CD4-positive, alpha-beta memory T cell (primary cell): ENCODE measurements around the gene POGZ. TPM values are rescaled to one million over a fixed set of nuclear protein-coding genes. Genes with fewer than 3 reads are reported as not detected.

Source experiments
- CTCF ChIA-PET: fragments of 350-600 bp; sonication (Branson Sonifier 250); formaldehyde crosslinking; loops from one replicate; lab custom pipeline; 2021; ENCODE audit warnings: inconsistent platforms; ENCODE audit not compliant: partially characterized antibody; lab: Charles Lee
- POLR2A ChIA-PET: fragments of 350-600 bp; sonication (Branson Sonifier 250); formaldehyde crosslinking; loops from one replicate; lab custom pipeline; 2021; ENCODE audit not compliant: partially characterized antibody; lab: Charles Lee
- DNase-seq, 5 donors: peaks; one replicate each; pipeline versions ENCODE4 v3.0.0 to v3.0.0-alpha.2; 2020 to 2022; ENCODE audit warnings: mixed read lengths in 1 of 5
- H3K27ac ChIP-seq: one replicate; pipeline ENCODE4 v1.7.0; 2013; ENCODE audit warnings: low read depth, low read length
- H3K27me3 ChIP-seq: 2 replicates; pipeline ENCODE4 v1.7.0; 2013; ENCODE audit warnings: mild to moderate bottlenecking, low read length, moderate library complexity; ENCODE audit not compliant: insufficient read depth
- H3K36me3 ChIP-seq: 2 replicates; pipeline ENCODE4 v1.7.0; 2013; ENCODE audit warnings: mild to moderate bottlenecking, low read length, moderate library complexity; ENCODE audit not compliant: insufficient read depth
- H3K4me1 ChIP-seq: 2 replicates; pipeline ENCODE4 v1.7.0; 2013; ENCODE audit warnings: mild to moderate bottlenecking, low read length, moderate library complexity; ENCODE audit not compliant: insufficient read depth
- H3K4me3 ChIP-seq, 2 donors: one replicate each; pipeline ENCODE4 v1.7.0; 2013; ENCODE audit warnings: low read length in 2 of 2, mild to moderate bottlenecking in 1 of 2
- H3K9me3 ChIP-seq, 2 donors: one replicate each; pipeline ENCODE4 v1.7.0; 2013; ENCODE audit warnings: low read length in 2 of 2, control low read depth in 1 of 2; ENCODE audit not compliant: control insufficient read depth in 1 of 2
- H3K27ac Mint-ChIP-seq, 7 donors: one replicate each; pipeline ENCODE4 v1.8.0; 2020 to 2021; ENCODE audit warnings: mixed read lengths in 7 of 7, mild to moderate bottlenecking in 6 of 7, inconsistent platforms in 3 of 7, moderate library complexity in 3 of 7
- H3K27me3 Mint-ChIP-seq, 2 donors: one replicate each; pipeline ENCODE4 v1.8.0; 2020 to 2021; ENCODE audit warnings: mixed read lengths in 2 of 2
- H3K36me3 Mint-ChIP-seq, 2 donors: one replicate each; pipeline ENCODE4 v1.8.0; 2020 to 2021; ENCODE audit warnings: mixed read lengths in 2 of 2, inconsistent platforms in 1 of 2, mild to moderate bottlenecking in 1 of 2
- H3K4me1 Mint-ChIP-seq, 4 donors: one replicate each; pipeline ENCODE4 v1.8.0; 2020 to 2021; ENCODE audit warnings: mixed read lengths in 4 of 4, mild to moderate bottlenecking in 1 of 4
- H3K4me3 Mint-ChIP-seq, 8 donors: one replicate each; pipeline ENCODE4 v1.8.0; 2020 to 2021; ENCODE audit warnings: mixed read lengths in 8 of 8, mild to moderate bottlenecking in 7 of 8, moderate library complexity in 6 of 8, inconsistent platforms in 3 of 8
- H3K9me3 Mint-ChIP-seq, 8 donors: one replicate each; pipeline ENCODE4 v1.8.0; 2020 to 2021; ENCODE audit warnings: mixed read lengths in 8 of 8, mild to moderate bottlenecking in 5 of 8, inconsistent platforms in 3 of 8, moderate library complexity in 1 of 8
- intact Hi-C: fragments of 100-400 bp; cut with micrococcal nuclease; formaldehyde crosslinking; loops from one replicate; pipeline ENCODE4 v1.15.1; 2023
- polyA plus RNA-seq, 2 donors: library from polyadenylated mRNA; unstranded; fragments of 300-500 nt; fragmentation: Illumina TruSeq; gene quantifications; one replicate each; pipeline ENCODE4 v1.2.3, GENCODE V29; 2021
- total RNA-seq, 2 experiments: library from RNA; stranded (reverse); gene quantifications; one replicate each; pipeline ENCODE4 v1.2.3, GENCODE V29; 2021

Gene POGZ
- total and polyA plus RNA-seq, 4 experiments from 2014 or later: 0.87 to 130 (median 65.8) TPM

DNA sequence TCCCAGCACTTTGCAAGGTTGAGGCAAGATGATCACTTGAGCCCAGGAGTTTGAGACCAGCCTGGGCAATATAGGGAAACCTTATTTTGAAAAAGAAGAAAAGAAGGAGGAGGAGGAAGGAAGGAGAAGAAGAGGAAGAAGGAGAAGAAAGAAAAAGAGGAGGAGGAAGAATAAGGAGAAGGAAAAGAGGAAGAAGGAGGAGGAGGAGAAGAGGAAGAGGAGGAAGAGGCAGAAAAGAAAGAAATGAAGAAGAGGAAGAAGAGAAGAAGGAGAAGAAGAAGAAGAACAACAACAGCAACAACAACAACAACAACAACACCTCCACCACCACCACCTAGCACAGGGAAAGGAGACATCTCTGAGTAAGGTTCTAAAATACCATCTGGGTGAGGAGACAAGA is 97.4 kb downstream of the POGZ start:
- Mint-ChIP-seq H3K4me1 (no peaks in the 10 kb centered on the region), H3K27me3 (no peaks in the 10 kb centered on the region), H3K4me3 (no peak overlapping the region), H3K36me3 (peaks cover 0 to 3% of the 10 kb centered on the region in 2 donors), H3K27ac (no peak overlapping the region), H3K9me3 (peaks cover 0 to 9% (median 1%) of the 10 kb centered on the region in 8 donors)
- POLR2A ChIA-PET: interaction anchor here (0.6 kb wide), 1 partner anchor 165 kb away, joined by 3 read pairs; no protein-coding TSS in a partner anchor
- Histone ChIP-seq H3K36me3 (no peaks in the 10 kb centered on the region), H3K4me3 (no peak overlapping the region), H3K9me3 (no peaks in the 10 kb centered on the region), H3K27ac (no peak overlapping the region), H3K4me1 (no peaks in the 10 kb centered on the region), H3K27me3 (no peaks in the 10 kb centered on the region)
- DNase-seq: no peak
- CTCF ChIA-PET: no interaction called here
- intact Hi-C loops: no loop called here

DNA sequence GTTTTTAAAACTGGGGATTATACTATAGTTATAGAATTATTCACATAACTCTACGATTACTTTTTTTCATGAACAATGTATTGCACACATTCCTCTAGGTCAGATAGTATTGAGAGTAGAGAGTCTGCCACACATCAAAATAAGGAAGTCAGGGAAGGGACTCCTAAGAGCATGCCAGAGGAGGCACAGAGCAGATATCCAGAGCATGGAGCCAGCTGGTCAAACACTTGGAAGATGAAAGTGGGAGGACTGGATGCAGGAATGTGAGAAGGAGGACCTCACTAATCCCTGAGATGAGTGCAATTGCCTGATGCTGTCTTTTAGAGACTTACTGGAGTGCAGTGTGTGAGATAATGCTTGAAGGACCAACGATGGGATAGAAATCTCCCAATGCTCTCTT is 102.6 kb downstream of the POGZ start:
- H3K9me3 ChIP-seq: no peaks in the 10 kb centered on the region
- H3K27me3 Mint-ChIP-seq: no peaks in the 10 kb centered on the region
- no peak overlapping the region for H3K4me3 ChIP-seq
- no peak overlapping the region for H3K27ac ChIP-seq
- H3K4me1 Mint-ChIP-seq: no peaks in the 10 kb centered on the region
- POLR2A ChIA-PET: no interaction called here
- CTCF ChIA-PET: interaction anchor here (0.9 to 1.1 kb wide), 2 partner anchors 16 to 17 kb away, joined by 3 to 4 read pairs; no protein-coding TSS in a partner anchor
- no peaks in the 10 kb centered on the region for H3K36me3 ChIP-seq
- no peaks in the 10 kb centered on the region for H3K27me3 ChIP-seq
- DNase-seq: no peak
- no peak overlapping the region for H3K4me3 Mint-ChIP-seq
- H3K36me3 Mint-ChIP-seq: peaks cover 0 to 3% of the 10 kb centered on the region in 2 donors
- no peaks in the 10 kb centered on the region for H3K4me1 ChIP-seq
- H3K9me3 Mint-ChIP-seq: peaks cover 0 to 6% (median 0%) of the 10 kb centered on the region in 8 donors
- intact Hi-C loops: no loop called here
- peak overlapping the region in 2 of 7 donors; percentile 3 to 38 for H3K27ac Mint-ChIP-seq

Other genes with a start within 250 kb of the POGZ start
- 100 to 1,000 TPM; 143 to 151 TPM for gene PSMD4, start 204.8 kb downstream of the POGZ start, total RNA-seq
- gene PSMD4, start 204.8 kb downstream of the POGZ start, polyA plus RNA-seq: 100 to 1,000 TPM; 242 to 380 TPM
- 10 to 100 TPM; 39.2 to 39.3 TPM for gene ZNF687, start 177.2 kb downstream of the POGZ start, total RNA-seq
- gene ZNF687, start 177.2 kb downstream of the POGZ start, polyA plus RNA-seq: 1 to 10 TPM in 1 of 2 donors, under 1 TPM in 1; 0.36 to 1.3 TPM
- gene PI4KB, start 132.1 kb downstream of the POGZ start, total RNA-seq: 10 to 100 TPM; 87.2 to 97.4 TPM
- gene PI4KB, start 132.1 kb downstream of the POGZ start, polyA plus RNA-seq: 10 to 100 TPM; 56.6 to 68.8 TPM
- gene RFX5, start 112.2 kb downstream of the POGZ start, total RNA-seq: 10 to 100 TPM; 56.3 to 64.3 TPM
- gene RFX5, start 112.2 kb downstream of the POGZ start, polyA plus RNA-seq: 10 to 100 TPM; 32.1 to 33.6 TPM
- not detected for gene SELENBP1, start 86.8 kb downstream of the POGZ start, total RNA-seq
- not detected for gene SELENBP1, start 86.8 kb downstream of the POGZ start, polyA plus RNA-seq
- gene PSMB4, start 59.9 kb downstream of the POGZ start, total RNA-seq: 100 to 1,000 TPM; 189 to 202 TPM
- gene PSMB4, start 59.9 kb downstream of the POGZ start, polyA plus RNA-seq: 10 to 100 TPM; 68.2 to 85.7 TPM
- gene CGN, start 51.9 kb upstream of the POGZ start, total RNA-seq: 1 to 10 TPM in 1 of 2 experiments, under 1 TPM in 1; 0.81 to 1.4 TPM
- gene CGN, start 51.9 kb upstream of the POGZ start, polyA plus RNA-seq: 1 to 10 TPM in 1 of 2 donors, not detected in 1; 1.0 TPM
- 1 to 10 TPM; 3.5 to 4.4 TPM for gene TUFT1, start 80.8 kb upstream of the POGZ start, total RNA-seq
- 1 to 10 TPM; 5.0 to 5.3 TPM for gene TUFT1, start 80.8 kb upstream of the POGZ start, polyA plus RNA-seq
- 10 to 100 TPM; 40.0 to 44.3 TPM for gene SNX27, start 152.6 kb upstream of the POGZ start, total RNA-seq
- gene SNX27, start 152.6 kb upstream of the POGZ start, polyA plus RNA-seq: 10 to 100 TPM in 1 of 2 donors, 1 to 10 TPM in 1; 7.5 to 14.2 TPM